ENCODE results near the gene BCCIP. TPM values are rescaled to one million over a fixed set of nuclear protein-coding genes. Genes with fewer than 3 reads are reported as not detected.

Gene BCCIP
- total and polyA plus RNA-seq, 5 donors = 44.5 to 61.2 (median 50.9) TPM

DNA sequence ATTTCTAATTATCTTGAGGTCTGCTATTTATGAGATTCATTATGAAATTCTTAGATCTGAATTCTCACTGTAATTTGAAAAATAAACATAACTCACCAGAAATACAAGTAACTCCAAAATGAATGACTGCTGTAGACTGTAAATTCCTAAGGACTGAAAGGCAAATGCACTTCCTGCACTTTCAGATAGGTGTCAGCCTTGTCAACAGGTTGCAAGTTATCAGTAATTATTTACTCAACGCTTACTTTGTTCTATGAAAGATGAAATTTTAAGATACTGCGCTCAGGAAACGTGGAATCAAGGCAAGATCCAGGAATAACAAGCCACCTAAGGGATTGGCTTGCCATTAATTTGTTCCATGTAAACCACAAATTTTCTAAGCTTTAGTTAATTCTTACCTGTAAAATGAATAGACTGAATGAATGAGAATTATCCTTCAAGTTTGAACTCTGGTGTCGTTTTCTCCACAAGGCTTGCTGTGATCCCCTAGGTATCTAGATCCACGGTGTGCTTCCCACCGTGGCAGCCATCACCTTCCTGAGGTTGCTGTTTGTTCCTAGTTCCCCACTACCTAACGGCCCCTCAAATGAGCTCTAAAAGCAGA lies 45.1 kb downstream of the BCCIP start:
- no peak overlapping the region for H3K27ac ChIP-seq (ENCODE audit: low read length)
- H3K4me1 ChIP-seq (ENCODE audit: control insufficient read depth, insufficient read depth, low read length) = no peaks in the 10 kb centered on the region
- ATAC-seq = no peak
- intact Hi-C loops (cut with DNase I) = loop anchor here in 1 of 4 donors (5.0 kb wide), 1 partner anchor 104 kb away; no protein-coding TSS in a partner anchor
- DNase-seq = no peak
- WGBS = 58% methylated on average over 7 of the region's 7 CpGs
- H3K4me3 ChIP-seq (ENCODE audit: low read length) = no peak overlapping the region
- H3K9me3 ChIP-seq (ENCODE audit: control insufficient read depth, low read length) = no peaks in the 10 kb centered on the region
- no peaks in the 10 kb centered on the region for H3K27me3 ChIP-seq (ENCODE audit: control insufficient read depth, insufficient read depth)

DNA sequence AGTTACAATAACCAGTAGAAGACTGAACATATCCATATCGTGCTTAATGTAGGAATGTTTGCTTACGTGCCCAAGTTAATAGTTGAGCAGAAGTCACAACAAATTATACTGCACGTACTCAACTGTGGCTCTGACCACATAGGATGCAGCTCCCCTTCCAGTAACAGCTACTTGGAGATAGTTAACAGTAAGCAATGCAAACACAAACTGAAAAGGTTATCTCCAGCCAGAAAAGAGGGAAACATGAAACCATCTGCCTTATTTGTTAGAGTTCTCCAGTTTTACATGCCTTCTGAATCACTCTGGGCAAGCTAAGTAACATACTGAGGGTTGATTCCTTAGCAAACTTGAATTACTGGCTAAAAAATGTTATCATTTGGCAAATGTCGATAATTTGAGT lies 48.0 kb downstream of the BCCIP start:
- intact Hi-C loops (cut with DNase I) = no loop called here
- WGBS = 70% methylated on average over 4 of the region's 4 CpGs
- no peak for DNase-seq
- Histone ChIP-seq H3K27me3 (ENCODE audit: control insufficient read depth, insufficient read depth) (no peaks in the 10 kb centered on the region), H3K9me3 (ENCODE audit: control insufficient read depth, low read length) (no peaks in the 10 kb centered on the region), H3K4me1 (ENCODE audit: control insufficient read depth, insufficient read depth, low read length) (no peaks in the 10 kb centered on the region), H3K4me3 (ENCODE audit: low read length) (no peak overlapping the region), H3K27ac (ENCODE audit: low read length) (no peak overlapping the region)
- ATAC-seq = no peak

- H3K4me3 ChIP-seq (ENCODE audit: low read length) = no peak overlapping the region
- DNase-seq (no peak), ATAC-seq (no peak)
- intact Hi-C loops (cut with DNase I) = no loop called here
- H3K27ac ChIP-seq (ENCODE audit: low read length) = no peak overlapping the region
- H3K9me3 ChIP-seq (ENCODE audit: control insufficient read depth, low read length) = no peaks in the 10 kb centered on the region
- H3K27me3 ChIP-seq (ENCODE audit: control insufficient read depth, insufficient read depth) = no peaks in the 10 kb centered on the region
- H3K4me1 ChIP-seq (ENCODE audit: control insufficient read depth, insufficient read depth, low read length) = peaks cover 8% of the 10 kb centered on the region
- 87% methylated on average over 11 of the region's 11 CpGs for WGBS
Measured at GRCh38 chr10:125878957-125879835, 55.9 kb downstream of the BCCIP start.

DNA sequence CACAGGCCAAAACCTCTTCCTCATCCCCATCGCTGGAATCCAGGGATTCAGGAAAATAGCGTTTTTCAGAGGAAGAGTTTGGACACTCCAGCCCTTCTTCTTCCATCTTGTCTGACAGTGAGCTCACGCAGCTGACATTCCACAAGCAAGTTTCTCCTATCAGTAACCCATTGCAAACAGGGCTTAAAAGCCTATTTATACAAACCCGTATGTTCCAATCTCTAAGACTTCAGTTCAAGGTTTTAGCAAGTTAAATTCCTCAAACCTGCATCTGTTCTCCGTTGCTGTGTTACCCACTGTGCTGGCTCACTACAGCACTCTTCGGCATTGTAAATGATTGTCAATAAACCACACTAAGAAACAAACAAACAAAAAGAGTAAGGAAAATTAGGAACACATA lies 57.4 kb downstream of the BCCIP start:
- H3K9me3 ChIP-seq (ENCODE audit: control insufficient read depth, low read length) = no peaks in the 10 kb centered on the region
- WGBS = 47% methylated on average over 6 of the region's 6 CpGs
- no peak for ATAC-seq
- H3K27me3 ChIP-seq (ENCODE audit: control insufficient read depth, insufficient read depth) = no peaks in the 10 kb centered on the region
- peak overlapping the region; percentile 52 for H3K27ac ChIP-seq (ENCODE audit: low read length)
- no peak for DNase-seq
- intact Hi-C loops (cut with DNase I) = no loop called here
- peaks cover 8% of the 10 kb centered on the region for H3K4me1 ChIP-seq (ENCODE audit: control insufficient read depth, insufficient read depth, low read length)
- peak overlapping the region; percentile 15 for H3K4me3 ChIP-seq (ENCODE audit: low read length)

GRCh38 chr10:125881192-125881591 lies 57.8 kb downstream of the BCCIP start, which contains the start of gene DHX32:
Gene DHX32, minus strand, starts transcription at chr10:125881292. Its CDS starts 468 bp downstream, at chr10:125880824.
- intact Hi-C loops (cut with DNase I) = no loop called here
- no peaks in the 10 kb centered on the region for H3K9me3 ChIP-seq (ENCODE audit: control insufficient read depth, low read length)
- peak; percentile 32 to 45 for ATAC-seq

GRCh38 chr10:125882596-125882995 lies 59.2 kb downstream of the BCCIP start:
- DNase-seq (no peak), ATAC-seq (no peak)
- Histone ChIP-seq H3K9me3 (ENCODE audit: control insufficient read depth, low read length) (no peaks in the 10 kb centered on the region), H3K4me3 (ENCODE audit: low read length) (no peak overlapping the region), H3K4me1 (ENCODE audit: control insufficient read depth, insufficient read depth, low read length) (peaks cover 10% of the 10 kb centered on the region), H3K27ac (ENCODE audit: low read length) (no peak overlapping the region), H3K27me3 (ENCODE audit: control insufficient read depth, insufficient read depth) (no peaks in the 10 kb centered on the region)
- intact Hi-C loops (cut with DNase I) = no loop called here
- 64% methylated on average over 1 of the region's 1 CpG for WGBS

More at GRCh38 chr10:125881192-125881591, 57.8 kb downstream of the BCCIP start, which contains the start of gene DHX32:
- Histone ChIP-seq H3K27ac (ENCODE audit: low read length) (peak within 1 kb of the TSS; percentile 58), H3K27me3 (ENCODE audit: control insufficient read depth, insufficient read depth) (no peaks in the 10 kb centered on the region), H3K4me1 (ENCODE audit: control insufficient read depth, insufficient read depth, low read length) (peaks cover 10% of the 10 kb centered on the region), H3K4me3 (ENCODE audit: low read length) (peak within 1 kb of the TSS; percentile 15)
- 47% methylated on average over 4 of the region's 4 CpGs for WGBS
- no peak for DNase-seq

- Histone ChIP-seq H3K4me3 (ENCODE audit: low read length) (no peak overlapping the region), H3K27me3 (ENCODE audit: control insufficient read depth, insufficient read depth) (no peaks in the 10 kb centered on the region), H3K27ac (ENCODE audit: low read length) (peak overlapping the region; percentile 77), H3K9me3 (ENCODE audit: control insufficient read depth, low read length) (no peaks in the 10 kb centered on the region), H3K4me1 (ENCODE audit: control insufficient read depth, insufficient read depth, low read length) (peaks cover 10% of the 10 kb centered on the region)
- ATAC-seq = peak; percentile 24 to 37
- intact Hi-C loops (cut with DNase I) = no loop called here
- DNase-seq = no peak
- 76% methylated on average over 3 of the region's 3 CpGs for WGBS
Measured at GRCh38 chr10:125883211-125883610, 59.9 kb downstream of the BCCIP start.

Small RNA genes lying within 50 kb of the gene (microRNA-seq; reads per million reads assigned to microRNA genes)
- 0 to 4.8 reads per million in 2 donors for gene MIR4484

Other genes starting within 250 kb of the BCCIP start
- not detected for gene TEX36, start 140.4 kb upstream of the BCCIP start, total RNA-seq
- gene TEX36, start 140.4 kb upstream of the BCCIP start, polyA plus RNA-seq = not detected
- 10 to 100 TPM; 12.0 to 14.7 (median 14.2) TPM for gene EDRF1, start 103.8 kb upstream of the BCCIP start, total RNA-seq
- gene EDRF1, start 103.8 kb upstream of the BCCIP start, polyA plus RNA-seq = 10.8 TPM
- gene MMP21, start 47.7 kb upstream of the BCCIP start, total RNA-seq = 1 to 10 TPM in 2 of 4 donors, under 1 TPM in 2; 0.47 to 1.4 (median 1.0) TPM
- gene MMP21, start 47.7 kb upstream of the BCCIP start, polyA plus RNA-seq = 0.20 TPM
- 10 to 100 TPM; 57.6 to 81.7 (median 68.5) TPM for gene UROS, start 288 bp upstream of the BCCIP start, total RNA-seq
- 86.1 TPM for gene UROS, start 288 bp upstream of the BCCIP start, polyA plus RNA-seq
- gene DHX32, start 57.7 kb downstream of the BCCIP start, total RNA-seq = 10 to 100 TPM; 35.6 to 42.5 (median 36.2) TPM
- gene DHX32, start 57.7 kb downstream of the BCCIP start, polyA plus RNA-seq = 23.3 TPM
- 1 to 10 TPM in 1 of 4 donors, under 1 TPM in 3; 0.37 to 1.0 (median 0.51) TPM for gene FANK1, start 73.0 kb downstream of the BCCIP start, total RNA-seq
- 0.41 TPM for gene FANK1, start 73.0 kb downstream of the BCCIP start, polyA plus RNA-seq

All from right cardiac atrium (tissue), 5 donors.